RCC 7860 (cell line): ENCODE data around the gene CXCR2.

Experiments
- DNase-seq: peaks from one replicate; pipeline ENCODE4 v3.0.0-alpha.2; 2015; ENCODE audit warnings: low spot score
- FAIRE-seq: peaks from 2 replicates; lab custom pipeline; 2012; peaks lifted over from hg19 to GRCh38; lab: Jason Lieb, UNC

The CXCR2 gene

GRCh38 chr2:218180467-218181114 lies 54.8 kb downstream of the CXCR2 start:
- DNase-seq (no peak), FAIRE-seq (no peak)

DNA sequence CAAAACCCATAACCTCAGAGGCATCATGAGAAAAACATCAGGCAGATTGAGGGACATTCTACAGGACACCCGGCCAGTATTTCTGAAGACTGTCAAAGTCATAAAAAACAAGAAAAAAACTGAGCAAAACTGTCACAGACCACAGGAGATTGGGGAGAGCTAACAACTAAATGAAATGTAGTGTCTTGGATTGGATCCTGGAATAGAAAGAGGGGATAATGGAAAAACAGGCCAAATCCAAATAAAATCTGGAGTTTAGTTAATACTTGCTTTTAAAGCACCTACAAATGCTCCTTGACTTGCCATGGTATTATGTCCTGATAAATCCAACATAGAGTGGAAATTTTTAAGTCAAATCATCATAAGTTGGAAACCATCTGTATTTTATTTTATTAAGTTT lies 58.5 kb downstream of the CXCR2 start:
- FAIRE-seq (no peak), DNase-seq (no peak)

DNA sequence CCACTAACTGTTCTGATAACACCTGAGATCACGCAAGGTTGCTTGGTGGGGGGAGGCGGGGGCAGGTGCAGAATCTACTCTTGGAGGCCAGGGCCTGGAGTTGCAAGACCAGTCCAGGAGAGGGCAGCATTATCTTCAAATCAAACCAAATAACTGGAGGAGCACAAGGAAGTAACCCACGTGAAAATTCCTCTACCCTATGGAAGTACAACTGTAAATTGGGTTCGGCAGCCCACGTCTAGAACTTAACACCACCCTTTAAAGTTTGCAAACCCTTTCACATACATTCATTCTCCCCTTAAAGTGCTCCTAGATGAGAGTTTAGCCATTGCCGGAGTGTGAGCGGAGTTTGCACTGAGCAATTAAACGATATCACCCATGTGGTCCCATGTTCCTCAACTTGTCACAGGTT lies 60.5 kb downstream of the CXCR2 start:
- FAIRE-seq (peak; percentile 24), DNase-seq (peak; percentile 63)
